ENCODE data around the gene SVIL.
"Not testable (repeated sequence)": the region's sequence is repeated elsewhere in the genome, so short reads cannot be mapped to it uniquely, and the experiment has no call there.

Gene SVIL

DNA sequence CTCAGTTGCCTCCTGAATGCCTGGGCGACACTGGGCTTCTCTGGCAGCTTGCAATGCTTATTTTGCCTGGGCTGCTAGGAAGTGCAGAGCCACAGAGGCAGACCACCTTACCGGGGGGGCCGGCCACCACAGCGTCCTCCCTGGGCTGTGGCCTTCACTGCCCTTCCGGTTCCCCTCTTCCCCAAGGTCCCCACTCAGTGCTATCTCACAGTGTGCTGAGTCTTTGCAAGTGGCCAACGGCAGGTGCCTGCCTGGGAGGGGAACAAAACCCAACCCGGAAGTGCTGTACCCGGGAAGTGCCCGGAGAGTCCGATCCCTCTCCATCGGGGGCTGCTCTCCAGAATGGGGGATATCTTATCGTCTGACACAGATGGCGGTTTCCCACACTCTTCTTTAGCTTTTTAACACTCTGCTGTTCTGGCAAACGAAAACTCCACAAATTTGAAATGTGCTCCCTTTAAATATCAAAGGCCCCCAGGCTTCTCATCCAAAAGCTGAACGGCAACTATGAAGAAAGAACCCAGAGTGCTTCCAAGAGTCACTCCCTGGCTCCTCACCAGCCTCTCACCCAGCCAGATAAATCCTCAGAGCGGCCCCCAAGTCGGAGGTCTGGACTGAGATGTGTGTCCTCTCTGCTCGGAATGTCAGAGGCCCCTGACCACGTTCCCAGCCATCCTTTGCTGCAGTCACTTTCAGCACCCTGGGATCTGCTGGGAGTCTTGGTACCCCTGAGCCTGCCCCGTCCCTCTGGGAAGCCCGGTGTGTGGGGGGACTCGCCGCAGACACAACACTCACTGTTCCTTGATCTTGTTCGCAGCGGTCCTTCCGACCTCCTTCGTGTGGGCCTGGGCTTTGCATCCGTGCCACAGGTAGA lies 165.1 kb downstream of the SVIL start:
- H3K9ac ChIP-seq (ENCODE audit: low read depth, low read length): no peak overlapping the region
- no peaks in the 10 kb centered on the region for H3K9me3 ChIP-seq (ENCODE audit: control insufficient read depth, insufficient read depth, low read length)
- peaks cover 3% of the 10 kb centered on the region for H3K4me1 ChIP-seq (ENCODE audit: control insufficient read depth, insufficient read depth, low read length)
- peaks cover 3% of the 10 kb centered on the region for H3K36me3 ChIP-seq (ENCODE audit: control insufficient read depth, insufficient read depth, low read length)
- H3K27me3 ChIP-seq (ENCODE audit: control insufficient read depth, insufficient read depth, low read length): no peaks in the 10 kb centered on the region
- no peak overlapping the region for H3K4me3 ChIP-seq (ENCODE audit: low read depth, low read length)

GRCh38 chr10:29465384-29465783 lies 169.4 kb downstream of the SVIL start:
- Histone ChIP-seq H3K4me3 (ENCODE audit: low read depth, low read length) (no peak overlapping the region), H3K4me1 (ENCODE audit: control insufficient read depth, insufficient read depth, low read length) (no peaks in the 10 kb centered on the region), H3K36me3 (ENCODE audit: control insufficient read depth, insufficient read depth, low read length) (peaks cover 8% of the 10 kb centered on the region), H3K9ac (ENCODE audit: low read depth, low read length) (no peak overlapping the region), H3K27me3 (ENCODE audit: control insufficient read depth, insufficient read depth, low read length) (no peaks in the 10 kb centered on the region), H3K9me3 (ENCODE audit: control insufficient read depth, insufficient read depth, low read length) (no peaks in the 10 kb centered on the region)

GRCh38 chr10:29464671-29465171 lies 170.1 kb downstream of the SVIL start:
- not testable (repeated sequence) for H3K36me3 ChIP-seq (ENCODE audit: control insufficient read depth, insufficient read depth, low read length); H3K9me3 ChIP-seq (ENCODE audit: control insufficient read depth, insufficient read depth, low read length); H3K27me3 ChIP-seq (ENCODE audit: control insufficient read depth, insufficient read depth, low read length); H3K9ac ChIP-seq (ENCODE audit: low read depth, low read length); H3K4me3 ChIP-seq (ENCODE audit: low read depth, low read length); H3K4me1 ChIP-seq (ENCODE audit: control insufficient read depth, insufficient read depth, low read length)

DNA sequence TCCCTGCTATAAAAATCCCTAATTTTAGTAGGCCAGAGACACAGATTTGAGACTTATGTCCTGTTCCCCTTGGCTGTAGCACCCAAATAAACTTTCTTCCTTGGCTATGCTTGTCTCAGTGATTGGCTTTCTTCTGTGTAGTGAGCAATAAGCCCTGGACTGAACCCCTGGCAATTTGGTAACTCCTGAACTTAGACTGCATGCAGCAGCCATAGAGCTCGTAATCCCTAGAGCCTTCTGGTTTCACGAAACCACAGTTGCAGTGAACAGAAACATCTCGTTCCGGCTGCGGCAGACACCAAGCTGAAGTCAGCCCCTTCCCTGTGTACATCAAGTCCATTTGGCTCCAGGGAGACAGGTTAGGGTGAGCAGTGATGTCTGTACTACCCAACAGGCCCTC lies 173.7 kb downstream of the SVIL start:
- no peaks in the 10 kb centered on the region for H3K27me3 ChIP-seq (ENCODE audit: control insufficient read depth, insufficient read depth, low read length)
- H3K9me3 ChIP-seq (ENCODE audit: control insufficient read depth, insufficient read depth, low read length): no peaks in the 10 kb centered on the region
- no peak overlapping the region for H3K4me3 ChIP-seq (ENCODE audit: low read depth, low read length)
- no peak overlapping the region for H3K9ac ChIP-seq (ENCODE audit: low read depth, low read length)
- peaks cover 8% of the 10 kb centered on the region for H3K36me3 ChIP-seq (ENCODE audit: control insufficient read depth, insufficient read depth, low read length)
- no peaks in the 10 kb centered on the region for H3K4me1 ChIP-seq (ENCODE audit: control insufficient read depth, insufficient read depth, low read length)

DNA sequence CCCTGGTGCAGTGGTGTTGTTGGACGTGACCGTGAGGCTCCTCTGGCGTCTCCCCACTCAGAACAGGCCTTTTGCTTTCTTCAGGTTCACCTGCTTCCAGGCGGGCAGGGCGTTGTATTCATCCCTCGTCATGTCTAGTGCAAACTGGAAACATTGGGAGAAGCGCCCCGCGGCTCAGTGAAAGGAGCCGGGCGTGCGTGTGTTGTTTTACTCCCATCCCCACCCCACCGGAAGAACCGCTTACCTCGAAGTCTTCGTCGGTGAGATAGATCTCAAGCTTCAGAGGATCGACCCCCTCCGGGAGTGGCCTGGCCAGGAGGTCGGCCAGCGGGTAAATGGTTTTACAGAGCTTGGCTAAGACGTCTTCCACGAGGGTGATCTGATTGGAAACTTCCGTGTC lies 176.6 kb downstream of the SVIL start:
- H3K9me3 ChIP-seq (ENCODE audit: control insufficient read depth, insufficient read depth, low read length); H3K36me3 ChIP-seq (ENCODE audit: control insufficient read depth, insufficient read depth, low read length); H3K27me3 ChIP-seq (ENCODE audit: control insufficient read depth, insufficient read depth, low read length); H3K4me1 ChIP-seq (ENCODE audit: control insufficient read depth, insufficient read depth, low read length); H3K4me3 ChIP-seq (ENCODE audit: low read depth, low read length); H3K9ac ChIP-seq (ENCODE audit: low read depth, low read length): not testable (repeated sequence)

- H3K9me3 ChIP-seq (ENCODE audit: control insufficient read depth, insufficient read depth, low read length): no peaks in the 10 kb centered on the region
- no peak overlapping the region for H3K4me3 ChIP-seq (ENCODE audit: low read depth, low read length)
- peaks cover 2% of the 10 kb centered on the region for H3K27me3 ChIP-seq (ENCODE audit: control insufficient read depth, insufficient read depth, low read length)
- no peaks in the 10 kb centered on the region for H3K4me1 ChIP-seq (ENCODE audit: control insufficient read depth, insufficient read depth, low read length)
- no peak overlapping the region for H3K9ac ChIP-seq (ENCODE audit: low read depth, low read length)
- H3K36me3 ChIP-seq (ENCODE audit: control insufficient read depth, insufficient read depth, low read length): peaks cover 2% of the 10 kb centered on the region
Observed at GRCh38 chr10:29455095-29455494, 179.7 kb downstream of the SVIL start.

GRCh38 chr10:29454250-29454649 lies 180.5 kb downstream of the SVIL start:
- H3K36me3 ChIP-seq (ENCODE audit: control insufficient read depth, insufficient read depth, low read length): peaks cover 2% of the 10 kb centered on the region
- no peaks in the 10 kb centered on the region for H3K4me1 ChIP-seq (ENCODE audit: control insufficient read depth, insufficient read depth, low read length)
- no peak overlapping the region for H3K4me3 ChIP-seq (ENCODE audit: low read depth, low read length)
- H3K27me3 ChIP-seq (ENCODE audit: control insufficient read depth, insufficient read depth, low read length): peaks cover 2% of the 10 kb centered on the region
- H3K9ac ChIP-seq (ENCODE audit: low read depth, low read length): no peak overlapping the region
- no peaks in the 10 kb centered on the region for H3K9me3 ChIP-seq (ENCODE audit: control insufficient read depth, insufficient read depth, low read length)

GRCh38 chr10:29452546-29452945 lies 182.2 kb downstream of the SVIL start:
- H3K9me3 ChIP-seq (ENCODE audit: control insufficient read depth, insufficient read depth, low read length): no peaks in the 10 kb centered on the region
- H3K9ac ChIP-seq (ENCODE audit: low read depth, low read length): no peak overlapping the region
- peaks cover 2% of the 10 kb centered on the region for H3K27me3 ChIP-seq (ENCODE audit: control insufficient read depth, insufficient read depth, low read length)
- H3K36me3 ChIP-seq (ENCODE audit: control insufficient read depth, insufficient read depth, low read length): no peaks in the 10 kb centered on the region
- H3K4me1 ChIP-seq (ENCODE audit: control insufficient read depth, insufficient read depth, low read length): no peaks in the 10 kb centered on the region
- H3K4me3 ChIP-seq (ENCODE audit: low read depth, low read length): no peak overlapping the region

DNA sequence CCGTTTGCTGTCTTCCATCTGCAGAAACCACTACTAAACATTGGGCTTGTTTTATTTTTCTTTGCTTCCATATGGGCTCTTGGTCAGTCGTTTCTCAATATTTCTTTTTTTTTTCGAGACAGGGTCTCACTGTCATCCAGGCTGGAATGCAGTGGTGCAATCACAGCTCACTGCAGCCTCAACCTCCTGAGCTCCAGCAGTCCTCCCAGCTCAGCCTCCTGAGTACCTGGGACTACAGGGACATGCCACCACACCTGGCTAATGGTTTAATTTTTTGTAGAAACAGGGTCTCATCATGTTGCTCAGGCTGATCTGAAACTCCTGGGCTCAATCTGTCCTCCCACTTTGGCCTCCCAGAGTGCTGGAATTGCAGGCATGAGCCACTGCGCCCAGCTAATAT lies 182.8 kb downstream of the SVIL start:
- H3K9me3 ChIP-seq (ENCODE audit: control insufficient read depth, insufficient read depth, low read length): no peaks in the 10 kb centered on the region
- peaks cover 2% of the 10 kb centered on the region for H3K27me3 ChIP-seq (ENCODE audit: control insufficient read depth, insufficient read depth, low read length)
- no peaks in the 10 kb centered on the region for H3K36me3 ChIP-seq (ENCODE audit: control insufficient read depth, insufficient read depth, low read length)
- no peaks in the 10 kb centered on the region for H3K4me1 ChIP-seq (ENCODE audit: control insufficient read depth, insufficient read depth, low read length)
- H3K4me3 ChIP-seq (ENCODE audit: low read depth, low read length): no peak overlapping the region
- no peak overlapping the region for H3K9ac ChIP-seq (ENCODE audit: low read depth, low read length)

DNA sequence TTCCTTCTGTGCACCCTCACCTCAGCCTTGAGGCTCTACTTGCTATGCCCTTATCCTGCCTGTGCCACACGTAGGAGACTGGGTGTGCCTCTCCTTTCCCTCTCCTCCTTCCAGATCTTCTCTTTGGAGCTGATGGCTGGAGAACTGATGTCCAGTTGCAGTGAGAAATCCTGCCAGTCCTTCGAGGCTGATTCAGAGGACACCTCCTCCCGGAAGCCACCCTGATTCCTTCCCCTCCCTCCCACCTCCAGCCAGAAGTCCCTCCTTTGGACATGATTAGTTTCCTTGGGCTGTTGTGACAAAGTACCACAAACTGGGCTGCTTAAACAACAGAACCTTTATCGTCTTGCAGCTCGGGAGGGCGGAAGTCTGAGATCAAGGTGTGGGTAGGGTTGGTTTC lies 184.4 kb downstream of the SVIL start:
- Histone ChIP-seq H3K9ac (ENCODE audit: low read depth, low read length) (no peak overlapping the region), H3K36me3 (ENCODE audit: control insufficient read depth, insufficient read depth, low read length) (no peaks in the 10 kb centered on the region), H3K4me3 (ENCODE audit: low read depth, low read length) (no peak overlapping the region), H3K9me3 (ENCODE audit: control insufficient read depth, insufficient read depth, low read length) (no peaks in the 10 kb centered on the region), H3K27me3 (ENCODE audit: control insufficient read depth, insufficient read depth, low read length) (peaks cover 2% of the 10 kb centered on the region), H3K4me1 (ENCODE audit: control insufficient read depth, insufficient read depth, low read length) (no peaks in the 10 kb centered on the region)

DNA sequence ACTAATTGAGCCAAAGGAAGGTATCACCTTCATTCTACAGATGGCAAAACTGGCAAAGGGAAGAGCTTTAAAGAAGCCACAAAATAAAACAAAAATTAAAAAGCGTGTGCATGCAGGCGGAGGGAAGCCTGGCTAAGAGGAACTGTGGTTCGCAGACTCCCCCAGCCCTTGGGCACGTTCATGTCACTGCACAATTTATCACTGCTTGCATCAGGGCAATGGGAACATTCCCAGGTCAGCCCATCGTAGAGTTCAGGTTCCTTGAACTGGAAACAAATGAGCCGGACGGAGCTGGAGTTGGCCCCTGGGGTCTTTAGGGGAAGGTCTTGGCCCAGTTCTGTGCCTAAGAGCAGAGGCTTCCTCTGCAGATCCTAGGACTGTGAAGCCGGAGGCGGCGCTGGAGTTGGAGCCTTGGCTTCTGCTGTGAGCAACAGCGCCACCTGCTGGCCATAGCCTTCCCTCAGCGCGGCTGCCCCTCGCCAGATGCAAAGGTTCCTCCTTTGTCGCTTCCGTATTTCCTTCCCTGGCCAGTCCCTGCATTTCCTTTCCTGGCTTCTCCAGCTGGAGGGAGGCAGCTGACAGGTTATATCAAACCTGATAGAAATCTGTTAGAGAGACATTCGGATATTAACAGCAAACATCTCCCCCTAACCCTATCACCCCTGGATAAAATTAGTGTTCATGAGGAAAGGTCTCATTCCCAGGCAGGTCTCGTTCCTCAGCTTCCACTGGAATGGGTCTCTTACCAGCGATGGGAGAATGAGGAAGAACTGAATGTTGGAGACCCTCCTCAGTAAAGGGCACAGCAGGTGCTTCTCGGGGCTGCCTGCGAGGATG lies 185.8 kb downstream of the SVIL start:
- not testable (repeated sequence) for H3K9me3 ChIP-seq (ENCODE audit: control insufficient read depth, insufficient read depth, low read length); H3K4me3 ChIP-seq (ENCODE audit: low read depth, low read length); H3K4me1 ChIP-seq (ENCODE audit: control insufficient read depth, insufficient read depth, low read length); H3K9ac ChIP-seq (ENCODE audit: low read depth, low read length); H3K27me3 ChIP-seq (ENCODE audit: control insufficient read depth, insufficient read depth, low read length); H3K36me3 ChIP-seq (ENCODE audit: control insufficient read depth, insufficient read depth, low read length)

GRCh38 chr10:29448125-29448524 lies 186.6 kb downstream of the SVIL start:
- H3K4me1 ChIP-seq (ENCODE audit: control insufficient read depth, insufficient read depth, low read length): peaks cover under 1% of the 10 kb centered on the region
- H3K9me3 ChIP-seq (ENCODE audit: control insufficient read depth, insufficient read depth, low read length): no peaks in the 10 kb centered on the region
- no peaks in the 10 kb centered on the region for H3K36me3 ChIP-seq (ENCODE audit: control insufficient read depth, insufficient read depth, low read length)
- H3K4me3 ChIP-seq (ENCODE audit: low read depth, low read length): no peak overlapping the region
- H3K9ac ChIP-seq (ENCODE audit: low read depth, low read length): no peak overlapping the region
- H3K27me3 ChIP-seq (ENCODE audit: control insufficient read depth, insufficient read depth, low read length): peaks cover 2% of the 10 kb centered on the region
